OCI-LY1 (cell line): Measurements from ENCODE around the gene GALNT18.

Experiments used
- CTCF ChIP-seq: fragments of 200-600 bp; sonication (generic), shearing (Covaris generic); IDR thresholded peaks from 2 replicates; pipeline ENCODE4 v1.5.1; 2017; ENCODE audit warnings: mild to moderate bottlenecking, antibody characterized with exemption, low read length, moderate library complexity, mixed read lengths
- EZH2 ChIP-seq: fragments of 200-600 bp; sonication (generic), shearing (Covaris generic); IDR thresholded peaks from 2 replicates; pipeline ENCODE4 v1.8.0; 2017; ENCODE audit warnings: borderline replicate concordance, mixed run types, mild to moderate bottlenecking, antibody characterized with exemption, low read length, moderate library complexity, mixed read lengths

DNA sequence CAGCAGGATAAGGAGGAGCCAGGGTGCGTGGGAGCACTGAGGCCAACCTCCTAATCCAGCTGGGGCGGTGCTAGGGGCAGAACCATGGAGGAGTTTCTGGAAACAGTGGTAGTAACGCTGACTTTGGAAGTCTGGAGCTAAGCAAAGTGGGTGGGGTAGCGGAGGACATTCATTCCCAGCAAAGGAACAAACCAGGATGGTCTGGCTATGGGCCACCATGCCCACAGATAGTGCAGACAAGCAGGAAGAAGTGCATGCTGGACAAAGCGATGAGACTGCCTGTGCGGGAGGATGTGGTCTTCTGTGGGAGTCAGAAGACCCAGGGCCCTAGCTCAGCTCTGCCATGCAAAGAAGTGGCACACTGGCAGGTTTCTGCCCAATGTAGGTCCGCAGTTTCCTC lies 197.1 kb downstream of the GALNT18 start:
- TF ChIP-seq CTCF (no peak), EZH2 (no peak)
